Smooth muscle cell (in vitro differentiated cells): Measurements from ENCODE around the gene ZDHHC1. TPM values are rescaled to one million over a fixed set of nuclear protein-coding genes. Genes with fewer than 3 reads are reported as not detected.

Source experiments
- DNase-seq: peaks from one replicate; lab custom pipeline; 2025; ENCODE audit not compliant: unreplicated experiment; lab: John Stamatoyannopoulos, UW
- H2AFZ ChIP-seq: fragments of 200-600 bp; sonication (generic); 2 replicates; pipeline ENCODE4 v1.6.0; 2016; ENCODE audit warnings: antibody characterized with exemption, low read depth, mild to moderate bottlenecking
- H3F3A ChIP-seq: fragments of 200-600 bp; sonication (generic); 2 replicates; pipeline ENCODE4 v1.6.0; 2017; ENCODE audit warnings: antibody characterized with exemption, low read depth
- H3K27ac ChIP-seq: fragments of 200-600 bp; sonication (generic); 2 replicates; pipeline ENCODE4 v1.5.1; 2016; ENCODE audit warnings: low read depth, mild to moderate bottlenecking
- H3K27me3 ChIP-seq: fragments of 200-600 bp; sonication (generic); 2 replicates; pipeline ENCODE4 v1.6.1; 2016; ENCODE audit warnings: low read depth, mild to moderate bottlenecking
- H3K36me3 ChIP-seq: fragments of 200-600 bp; sonication (generic); 2 replicates; pipeline ENCODE4 v1.5.1; 2016; ENCODE audit warnings: low read depth
- H3K4me1 ChIP-seq: fragments of 200-600 bp; sonication (generic); 2 replicates; pipeline ENCODE4 v1.5.1; 2016; ENCODE audit warnings: low read depth
- H3K4me2 ChIP-seq: fragments of 200-600 bp; sonication (generic); 2 replicates; pipeline ENCODE4 v1.6.0; 2016; ENCODE audit warnings: mild to moderate bottlenecking
- H3K4me3 ChIP-seq: fragments of 200-600 bp; sonication (generic); 2 replicates; pipeline ENCODE4 v1.5.1; 2016; ENCODE audit warnings: mild to moderate bottlenecking
- H3K79me2 ChIP-seq: fragments of 200-600 bp; sonication (generic); 2 replicates; pipeline ENCODE4 v1.6.0; 2016; ENCODE audit warnings: low read depth, mild to moderate bottlenecking
- H3K9ac ChIP-seq: fragments of 200-600 bp; sonication (generic); 2 replicates; pipeline ENCODE4 v1.6.0; 2016; ENCODE audit warnings: low read depth
- H3K9me3 ChIP-seq: fragments of 200-600 bp; sonication (generic); replicated peaks from 2 replicates; pipeline ENCODE4 v1.5.1; 2016; ENCODE audit warnings: low read depth
- H4K20me1 ChIP-seq: fragments of 200-600 bp; sonication (generic); 2 replicates; pipeline ENCODE4 v1.6.0; 2016; ENCODE audit warnings: low read depth
- WGBS: methylation state at CpG from one replicate; pipeline ENCODE4 v1.1.7; 2016; ENCODE audit warnings: low lambda C conversion rate; 5-methylcytosine and 5-hydroxymethylcytosine counted together
- polyA plus RNA-seq: library from polyadenylated mRNA; unstranded; fragments of >200 nt; fragmentation: Nextera tagmentation; extraction: Ambion mirVana; gene quantifications from 2 replicates; pipeline ENCODE4 v1.2.1, GENCODE V29; 2016
- total RNA-seq: library from RNA; depleted of rRNA; stranded (reverse); fragments of >200 nt; gene quantifications from 2 replicates; pipeline ENCODE4 v1.2.3, GENCODE V29; 2014
- TF ChIP-seq, protein P1 (sequence below): fragments of 200-600 bp; sonication (generic); IDR thresholded peaks from 2 replicates; pipeline ENCODE4 v1.5.1; 2017; ENCODE audit warnings: borderline replicate concordance, mild to moderate bottlenecking, antibody characterized with exemption; ENCODE audit not compliant: insufficient read depth, poor library complexity, severe bottlenecking

The ZDHHC1 gene
- total and polyA plus RNA-seq, 2 experiments from 2014 or later = 7.9 to 15.7 TPM

DNA sequence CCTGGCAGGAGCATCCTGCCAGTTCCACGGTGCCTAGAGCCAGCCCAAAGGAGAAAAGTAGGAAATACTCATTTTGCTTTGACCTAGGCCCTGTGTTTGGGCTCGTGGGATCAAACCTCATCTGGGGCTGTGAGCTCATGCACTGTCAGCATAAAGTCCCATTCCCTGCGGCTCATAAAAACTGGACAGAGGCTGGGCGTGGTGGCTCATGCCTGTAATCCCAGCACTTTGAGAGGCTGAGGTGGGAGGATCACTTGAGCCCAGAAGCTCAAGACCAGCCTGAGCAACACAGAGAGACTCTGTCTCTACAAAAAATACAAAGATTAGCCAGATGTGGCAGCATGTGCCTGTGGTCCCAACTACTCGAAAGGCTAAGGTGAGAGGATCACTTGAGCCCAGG is 46.8 kb upstream of the ZDHHC1 start:
- Histone ChIP-seq H3K4me2 (no peak overlapping the region), H3K27ac (no peak overlapping the region), H3K9me3 (no peaks in the 10 kb centered on the region), H3K9ac (no peak overlapping the region), H3K4me3 (no peak overlapping the region), H3K79me2 (peaks cover 28% of the 10 kb centered on the region), H3F3A (no peaks in the 10 kb centered on the region), H3K27me3 (no peaks in the 10 kb centered on the region), H4K20me1 (peaks cover 99% of the 10 kb centered on the region), H3K4me1 (no peaks in the 10 kb centered on the region), H2AFZ (no peak overlapping the region), H3K36me3 (no peaks in the 10 kb centered on the region)
- TF ChIP-seq, protein P1, sequence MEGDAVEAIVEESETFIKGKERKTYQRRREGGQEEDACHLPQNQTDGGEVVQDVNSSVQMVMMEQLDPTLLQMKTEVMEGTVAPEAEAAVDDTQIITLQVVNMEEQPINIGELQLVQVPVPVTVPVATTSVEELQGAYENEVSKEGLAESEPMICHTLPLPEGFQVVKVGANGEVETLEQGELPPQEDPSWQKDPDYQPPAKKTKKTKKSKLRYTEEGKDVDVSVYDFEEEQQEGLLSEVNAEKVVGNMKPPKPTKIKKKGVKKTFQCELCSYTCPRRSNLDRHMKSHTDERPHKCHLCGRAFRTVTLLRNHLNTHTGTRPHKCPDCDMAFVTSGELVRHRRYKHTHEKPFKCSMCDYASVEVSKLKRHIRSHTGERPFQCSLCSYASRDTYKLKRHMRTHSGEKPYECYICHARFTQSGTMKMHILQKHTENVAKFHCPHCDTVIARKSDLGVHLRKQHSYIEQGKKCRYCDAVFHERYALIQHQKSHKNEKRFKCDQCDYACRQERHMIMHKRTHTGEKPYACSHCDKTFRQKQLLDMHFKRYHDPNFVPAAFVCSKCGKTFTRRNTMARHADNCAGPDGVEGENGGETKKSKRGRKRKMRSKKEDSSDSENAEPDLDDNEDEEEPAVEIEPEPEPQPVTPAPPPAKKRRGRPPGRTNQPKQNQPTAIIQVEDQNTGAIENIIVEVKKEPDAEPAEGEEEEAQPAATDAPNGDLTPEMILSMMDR = no peak
- 49% methylated on average over 5 of the region's 5 CpGs for WGBS
- DNase-seq = no peak

DNA sequence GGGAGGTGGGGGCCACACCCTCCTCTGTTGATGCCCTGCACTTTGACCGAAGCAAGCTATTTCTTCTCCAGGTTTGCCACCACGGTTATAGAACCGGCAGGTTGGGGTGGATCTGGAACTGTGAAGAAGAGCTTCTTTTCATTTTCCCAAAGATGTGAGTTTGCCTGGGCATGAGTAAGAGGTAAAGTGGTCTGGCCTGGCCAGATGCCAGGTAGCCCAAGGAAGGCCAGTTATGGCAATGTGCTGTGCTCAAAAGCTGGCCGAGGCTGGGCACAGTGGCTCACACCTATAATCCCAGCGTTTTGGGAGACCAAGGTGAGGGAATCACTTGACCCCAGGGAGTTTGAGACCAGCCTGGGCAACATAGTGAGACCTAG is 46.0 kb upstream of the ZDHHC1 start:
- H4K20me1 ChIP-seq = peaks cover 99% of the 10 kb centered on the region
- H3F3A ChIP-seq = no peaks in the 10 kb centered on the region
- DNase-seq = no peak
- H3K4me2 ChIP-seq = no peak overlapping the region
- H3K9ac ChIP-seq = no peak overlapping the region
- H3K36me3 ChIP-seq = no peaks in the 10 kb centered on the region
- TF ChIP-seq, protein P1 = no peak
- 91% methylated on average over 5 of the region's 5 CpGs for WGBS
- no peak overlapping the region for H2AFZ ChIP-seq
- no peaks in the 10 kb centered on the region for H3K4me1 ChIP-seq
- H3K79me2 ChIP-seq = peaks cover 23% of the 10 kb centered on the region
- H3K27ac ChIP-seq = no peak overlapping the region
- no peaks in the 10 kb centered on the region for H3K9me3 ChIP-seq
- H3K4me3 ChIP-seq = no peak overlapping the region
- H3K27me3 ChIP-seq = no peaks in the 10 kb centered on the region

GRCh38 chr16:67461600-67462278 is 45.5 kb upstream of the ZDHHC1 start:
- H3K4me2 ChIP-seq = no peak overlapping the region
- no peak for DNase-seq
- H4K20me1 ChIP-seq = peaks cover 99% of the 10 kb centered on the region
- H3K9me3 ChIP-seq = no peaks in the 10 kb centered on the region
- H3K79me2 ChIP-seq = peaks cover 23% of the 10 kb centered on the region
- no peak overlapping the region for H3K9ac ChIP-seq
- H3K27me3 ChIP-seq = no peaks in the 10 kb centered on the region
- H3K4me3 ChIP-seq = no peak overlapping the region
- H2AFZ ChIP-seq = no peak overlapping the region
- TF ChIP-seq, protein P1 = no peak
- no peak overlapping the region for H3K27ac ChIP-seq
- no peaks in the 10 kb centered on the region for H3F3A ChIP-seq
- no peaks in the 10 kb centered on the region for H3K36me3 ChIP-seq
- no peaks in the 10 kb centered on the region for H3K4me1 ChIP-seq
- 95% methylated on average over 8 of the region's 8 CpGs for WGBS

DNA sequence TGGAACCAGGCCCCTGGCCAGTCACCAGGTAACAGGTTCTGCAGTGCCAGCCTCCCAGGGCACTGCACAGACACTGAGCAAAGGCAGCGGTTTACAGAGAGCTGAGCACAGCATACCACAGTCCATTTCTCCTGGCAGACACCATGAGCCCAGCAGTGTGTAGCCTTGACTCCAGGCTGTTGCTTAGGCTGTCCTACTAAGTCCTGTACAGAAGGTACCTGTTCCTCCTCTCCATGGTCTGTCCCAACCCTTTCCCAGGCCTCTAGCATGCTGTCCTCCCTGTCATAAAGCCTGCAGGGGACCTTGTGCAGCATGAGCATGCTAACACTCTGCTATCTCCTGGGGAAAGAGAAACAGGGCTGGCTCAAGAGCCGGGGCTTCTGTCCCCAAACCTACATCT is 44.7 kb upstream of the ZDHHC1 start:
- TF ChIP-seq, protein P1 = no peak
- Histone ChIP-seq H3K4me1 (no peaks in the 10 kb centered on the region), H3K79me2 (peaks cover 23% of the 10 kb centered on the region), H3K27me3 (no peaks in the 10 kb centered on the region), H3F3A (no peaks in the 10 kb centered on the region), H4K20me1 (peaks cover 99% of the 10 kb centered on the region), H3K27ac (no peak overlapping the region), H3K36me3 (no peaks in the 10 kb centered on the region), H2AFZ (no peak overlapping the region), H3K9ac (no peak overlapping the region), H3K4me3 (no peak overlapping the region), H3K4me2 (no peak overlapping the region), H3K9me3 (no peaks in the 10 kb centered on the region)
- 100% methylated on average over 2 of the region's 2 CpGs for WGBS
- DNase-seq = no peak
